HG02981 (cell line): ENCODE measurements around the gene C3orf70.
"Not testable (repeated sequence)": the region's sequence is repeated elsewhere in the genome, so short reads cannot be mapped to it uniquely, and the experiment has no call there.

Experiments
- ATAC-seq: cut with Tn5 transposase; IDR thresholded peaks from one replicate; pipeline ENCODE4 v1.9.1; 2021; ENCODE audit warnings: mild to moderate bottlenecking, moderate library complexity; ENCODE audit not compliant: unreplicated experiment

Gene C3orf70

DNA sequence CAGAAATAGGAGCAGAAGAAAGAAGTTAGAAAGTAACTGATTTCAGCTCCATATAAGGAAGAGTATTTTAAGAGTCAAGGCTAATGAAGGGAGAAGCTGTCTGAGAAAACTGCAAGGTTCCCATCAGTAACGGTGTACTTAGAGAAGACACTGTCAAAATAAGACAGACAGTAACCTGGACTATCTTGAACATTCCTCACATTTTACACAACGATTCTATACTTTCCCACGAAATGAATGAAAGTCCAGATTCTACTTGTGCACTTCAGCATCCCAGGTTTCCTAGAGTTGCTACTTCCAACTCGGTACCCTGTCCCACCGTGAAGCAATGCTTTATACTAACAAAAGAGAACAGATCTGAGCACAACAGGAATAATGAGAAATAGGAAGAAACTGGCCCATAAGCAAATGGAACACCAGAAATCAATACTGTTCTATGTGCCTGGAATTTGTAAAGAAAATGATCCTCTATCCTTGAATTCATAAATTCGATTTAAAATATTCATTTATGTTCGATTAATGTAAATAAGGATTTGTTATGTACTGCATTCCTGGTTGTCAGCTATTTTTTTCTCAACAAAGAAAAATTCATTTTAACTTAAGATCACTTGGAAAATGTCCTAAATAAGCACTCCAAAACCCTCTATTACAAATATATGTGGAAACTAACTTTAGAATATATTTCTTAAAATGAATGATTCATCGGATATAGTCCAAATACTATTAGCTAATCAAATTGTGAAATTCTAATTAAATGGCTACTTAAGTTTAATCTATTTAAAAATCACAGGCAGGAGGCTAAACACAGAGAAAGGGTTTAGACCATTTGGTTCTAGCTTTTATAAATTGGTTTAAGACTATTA, 1.5 kb downstream of the C3orf70 start:
- ATAC-seq = no peak

DNA sequence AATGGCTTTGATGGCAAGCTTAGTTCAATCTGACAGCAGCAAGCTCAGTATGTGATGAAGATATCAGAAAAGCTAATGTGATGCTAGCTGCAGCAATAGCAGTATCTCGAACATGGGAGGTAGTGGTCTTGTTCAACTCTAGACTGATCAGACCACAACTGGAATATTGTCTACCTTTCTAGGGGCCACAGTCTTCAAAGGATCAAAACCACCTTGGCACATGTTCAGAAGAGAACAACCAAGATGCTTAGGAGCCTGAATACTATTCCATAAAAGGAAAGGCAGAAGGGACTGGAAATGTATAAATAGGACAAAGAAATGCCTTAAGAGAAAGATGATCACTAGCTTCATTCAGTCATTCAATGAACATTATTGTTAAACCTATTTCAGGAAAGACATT, 2.3 kb downstream of the C3orf70 start:
- ATAC-seq = no peak

DNA sequence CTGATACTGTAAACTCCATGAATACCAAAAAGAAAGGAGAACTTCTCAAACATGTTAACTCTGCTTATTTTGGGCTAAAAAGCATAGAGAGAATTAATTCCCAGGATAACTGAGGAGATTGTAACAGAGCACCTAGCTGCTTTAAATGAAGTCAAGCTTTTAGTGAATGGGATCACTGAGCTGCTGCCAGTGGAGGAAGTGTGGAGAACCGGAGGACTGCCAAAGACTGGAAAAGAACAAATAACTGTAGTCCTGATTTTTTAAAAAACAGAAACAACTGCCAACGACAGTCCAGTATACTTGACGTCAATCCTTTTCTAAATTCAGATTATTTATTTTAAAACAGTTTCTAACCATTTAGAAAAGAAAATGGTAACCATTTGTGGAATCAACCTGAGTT, 3.3 kb downstream of the C3orf70 start:
- no peak for ATAC-seq

DNA sequence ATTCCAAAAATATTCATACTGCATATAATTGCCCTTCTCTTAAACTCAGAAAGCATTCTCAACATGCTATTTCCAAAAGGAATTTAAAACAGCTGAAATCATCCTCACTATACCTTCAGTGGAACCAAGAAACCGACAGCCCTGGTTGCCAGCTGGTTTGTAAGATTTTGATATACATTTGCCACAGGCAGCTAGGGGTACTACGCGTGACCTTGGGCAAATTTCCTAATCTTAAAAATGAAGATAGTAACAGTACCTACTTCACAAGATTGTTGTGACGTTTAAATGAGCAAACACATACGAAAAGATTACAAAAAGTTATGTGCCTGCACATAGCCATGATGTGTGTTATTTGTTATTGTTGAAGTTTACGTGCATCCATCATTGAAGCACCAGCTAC, 7.3 kb downstream of the C3orf70 start:
- ATAC-seq = no peak

DNA sequence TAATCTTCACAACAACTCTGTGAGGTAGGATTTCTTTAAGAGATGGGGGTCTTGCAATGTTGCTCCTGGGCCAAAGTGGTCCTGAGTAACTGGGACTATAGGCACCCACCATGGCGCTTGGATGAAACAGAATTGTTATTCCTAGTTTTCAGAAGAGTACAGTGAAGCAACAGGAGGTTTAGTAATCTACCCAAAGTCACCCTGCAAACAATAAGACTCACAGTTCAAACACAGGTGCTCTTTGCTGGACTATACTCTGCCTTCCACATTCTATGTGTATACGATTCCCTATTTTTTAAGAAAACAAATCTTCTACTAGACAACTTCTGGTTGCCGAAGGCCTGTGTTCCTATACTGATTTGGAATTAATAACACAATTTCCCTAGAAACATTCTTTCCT, 8.1 kb downstream of the C3orf70 start:
- ATAC-seq = no peak

DNA sequence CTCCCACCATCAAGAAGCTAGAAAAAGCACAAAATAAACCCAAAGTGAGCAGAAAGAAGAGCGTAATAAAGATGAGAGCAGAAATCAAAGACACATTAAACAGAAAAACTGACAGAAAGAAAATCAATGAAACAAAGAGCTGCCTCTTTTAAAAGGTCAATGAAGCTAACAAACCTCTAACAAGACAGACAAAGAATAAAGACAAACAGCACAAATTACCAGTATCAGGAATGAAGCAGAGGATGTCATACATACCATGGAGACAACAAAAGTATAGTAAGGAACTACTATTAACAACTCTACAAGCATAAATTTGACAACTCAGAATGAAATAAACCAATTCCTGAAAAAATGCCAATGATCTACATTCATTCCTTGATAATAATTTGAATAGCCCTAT, 15.0 kb downstream of the C3orf70 start:
- ATAC-seq = no peak

DNA sequence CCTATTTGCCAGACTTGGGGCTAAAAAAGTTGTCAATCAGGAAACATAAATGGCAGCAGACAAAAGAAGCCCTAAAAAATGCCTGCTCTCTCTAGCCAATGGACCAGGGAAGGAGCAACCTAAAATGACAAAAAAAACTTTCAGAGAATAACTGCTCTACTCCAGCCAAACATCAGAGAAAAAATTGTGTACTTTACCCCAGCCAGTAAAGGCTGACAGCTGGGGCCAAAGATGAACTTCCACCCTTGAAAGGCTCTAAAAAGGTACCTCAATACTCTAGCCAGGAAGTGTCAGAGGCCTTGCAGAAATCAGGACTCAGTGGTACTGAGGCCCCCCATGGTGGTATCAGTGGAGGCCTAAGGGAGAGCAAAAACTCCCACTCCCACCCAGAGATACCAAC, 18.4 kb downstream of the C3orf70 start:
- ATAC-seq = no peak

DNA sequence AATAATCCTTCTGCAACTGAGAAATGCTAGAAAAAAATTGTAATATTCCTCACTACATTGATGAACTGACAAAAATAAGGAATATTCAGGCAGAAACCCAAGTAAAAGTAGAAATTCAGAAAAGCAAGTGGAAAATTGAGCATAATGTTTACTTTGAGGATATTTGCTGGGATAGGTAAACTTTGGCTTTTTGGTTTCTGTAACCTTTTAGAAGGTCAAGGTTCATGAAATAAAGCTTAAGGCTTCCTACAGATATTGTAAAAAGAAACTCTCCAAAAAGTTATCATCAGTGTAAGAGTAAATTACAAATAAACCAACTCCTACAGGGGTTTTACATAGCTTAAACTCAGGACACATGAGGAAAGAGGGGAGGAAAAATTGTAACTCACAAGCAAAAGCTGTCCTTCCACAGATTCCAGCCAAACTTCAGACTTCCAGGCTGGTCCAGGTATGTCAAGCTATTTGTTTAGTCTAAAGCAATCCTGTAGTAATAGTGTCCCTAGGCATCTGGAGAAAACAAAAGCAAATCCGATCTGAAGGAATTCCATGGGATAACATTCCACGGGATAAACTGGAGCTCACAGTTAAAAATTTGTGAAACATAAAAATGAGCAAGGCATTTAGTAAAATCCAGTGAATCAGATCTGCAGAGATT, 21.1 kb downstream of the C3orf70 start:
- ATAC-seq = no peak

DNA sequence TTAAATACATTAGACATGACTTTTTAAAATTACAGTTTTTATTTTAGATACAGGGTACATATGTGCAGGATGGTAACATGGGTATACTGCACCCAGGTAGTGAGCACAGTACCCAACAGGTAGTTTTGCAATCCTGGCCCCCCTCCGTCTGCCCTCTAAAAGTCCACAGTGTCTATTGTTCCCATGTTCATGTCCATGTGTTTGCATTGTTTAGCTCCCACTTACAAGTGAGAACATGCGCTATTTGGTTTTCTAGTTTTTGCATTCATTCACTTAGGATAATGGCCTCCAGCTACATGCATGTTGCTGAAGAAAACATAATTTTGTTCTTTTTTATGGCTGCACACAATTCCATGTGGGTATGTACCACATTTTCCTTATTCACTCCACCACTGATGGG, 23.8 kb downstream of the C3orf70 start:
- no peak for ATAC-seq

DNA sequence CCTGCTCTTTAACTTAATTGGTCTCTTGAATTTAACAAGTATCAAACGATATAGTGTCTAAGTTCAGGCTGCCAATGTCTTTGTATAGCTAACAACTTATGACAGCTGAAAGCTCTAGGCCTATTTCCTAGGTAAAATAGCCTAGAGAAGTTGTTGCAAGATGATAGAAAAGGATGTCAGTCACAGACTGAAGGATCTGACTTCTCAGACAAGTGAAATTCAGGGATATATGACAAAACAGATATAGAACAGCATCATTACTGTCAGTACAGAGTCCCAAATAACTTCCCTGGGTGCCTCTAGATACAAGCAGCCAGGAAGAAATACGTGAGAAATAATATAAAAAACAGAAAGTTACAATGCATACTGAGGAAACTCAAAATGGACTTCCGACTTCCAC, 26.7 kb downstream of the C3orf70 start:
- no peak for ATAC-seq

DNA sequence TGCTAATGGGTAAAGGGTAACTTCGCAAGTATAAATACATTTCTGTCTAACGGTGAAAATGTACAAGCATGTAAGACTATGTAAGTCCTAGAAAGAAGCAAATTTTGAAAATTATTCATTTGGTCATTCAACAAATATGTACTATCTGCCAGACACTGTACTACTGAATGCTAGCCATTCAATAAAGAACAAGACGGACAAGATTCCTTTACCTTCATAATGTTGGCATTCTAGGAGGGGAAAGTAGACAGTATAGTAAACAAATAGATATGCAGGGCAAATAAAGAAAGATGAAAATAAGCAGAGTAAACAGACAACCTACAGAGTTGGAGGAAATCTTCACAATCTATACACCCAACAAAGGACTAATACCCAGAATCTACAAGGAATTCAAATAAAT, 32.7 kb downstream of the C3orf70 start:
- no peak for ATAC-seq

DNA sequence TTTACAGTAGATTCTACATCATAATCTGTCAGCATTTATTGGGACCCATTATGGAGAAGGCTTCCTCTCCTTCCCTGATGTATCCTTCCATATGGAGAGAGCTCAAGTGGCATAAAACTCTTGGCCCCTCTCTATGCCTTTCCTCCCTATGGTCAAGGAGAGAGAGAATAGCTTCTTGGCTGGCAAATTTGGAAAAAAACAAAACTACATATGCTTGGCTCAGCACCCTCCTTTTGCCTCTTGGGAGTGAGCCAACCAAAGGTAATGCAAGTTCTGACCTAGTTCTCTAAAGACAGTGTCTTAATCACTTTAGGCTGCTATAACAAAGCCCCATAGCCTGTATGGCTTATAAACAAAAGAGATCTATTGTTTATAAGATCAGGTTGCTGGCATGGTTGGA, 37.5 kb downstream of the C3orf70 start:
- no peak for ATAC-seq

DNA sequence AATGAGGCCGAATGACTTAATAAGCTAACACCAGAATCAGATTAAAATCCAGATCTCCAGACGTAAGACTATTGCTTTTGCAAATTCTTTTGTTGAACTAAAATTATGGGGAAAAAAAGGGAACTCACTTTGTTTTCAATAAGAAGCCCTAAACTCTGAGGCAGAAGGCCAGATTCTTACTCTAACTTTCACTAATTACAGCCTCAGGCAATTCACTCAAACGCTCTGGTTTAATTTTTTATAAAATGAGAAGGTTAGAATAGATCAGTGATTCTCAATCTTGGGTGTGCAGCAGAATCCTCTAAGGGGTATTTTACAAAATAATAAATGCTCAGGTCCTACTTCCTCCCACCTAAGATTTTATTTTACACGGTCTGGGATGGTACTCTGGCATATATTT, 38.1 kb downstream of the C3orf70 start:
- ATAC-seq = no peak

DNA sequence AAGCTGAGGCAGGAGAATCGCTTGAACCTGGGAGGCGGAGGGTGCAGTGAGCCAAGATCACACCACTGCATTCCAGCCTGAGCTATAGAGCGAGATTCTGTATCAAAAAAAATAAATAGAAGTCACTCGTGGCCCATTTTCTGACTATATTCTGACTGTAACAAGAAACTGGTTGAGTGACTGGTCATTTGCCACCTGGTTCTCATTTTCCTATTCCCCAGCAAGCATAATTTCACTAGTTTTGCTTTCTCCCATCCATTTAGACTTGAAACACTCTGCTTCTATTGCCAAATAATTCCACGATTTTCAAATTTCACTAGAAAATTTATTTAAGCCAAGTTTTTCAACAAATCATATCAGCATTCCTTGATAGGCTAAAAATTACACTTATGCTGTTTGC, 40.7 kb downstream of the C3orf70 start:
- no peak for ATAC-seq

DNA sequence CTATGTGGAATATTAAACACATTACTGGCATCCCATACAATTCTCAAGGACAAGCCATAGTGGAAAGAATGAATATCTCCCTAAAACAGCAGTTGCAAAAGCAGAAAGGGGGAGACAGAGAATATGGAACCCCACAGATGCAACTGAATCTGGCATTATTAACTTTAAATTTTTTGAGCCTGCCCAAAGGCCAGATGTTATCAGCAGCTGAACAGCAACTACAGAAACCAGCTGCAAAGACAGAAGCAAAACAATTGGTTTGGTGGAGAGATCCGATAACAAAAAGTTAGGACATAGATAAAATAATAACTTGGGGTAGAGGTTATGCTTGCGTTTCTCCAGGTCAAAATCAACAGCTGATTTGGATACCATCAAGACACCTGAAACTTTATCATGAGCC, 43.8 kb downstream of the C3orf70 start:
- not testable (repeated sequence) for ATAC-seq

DNA sequence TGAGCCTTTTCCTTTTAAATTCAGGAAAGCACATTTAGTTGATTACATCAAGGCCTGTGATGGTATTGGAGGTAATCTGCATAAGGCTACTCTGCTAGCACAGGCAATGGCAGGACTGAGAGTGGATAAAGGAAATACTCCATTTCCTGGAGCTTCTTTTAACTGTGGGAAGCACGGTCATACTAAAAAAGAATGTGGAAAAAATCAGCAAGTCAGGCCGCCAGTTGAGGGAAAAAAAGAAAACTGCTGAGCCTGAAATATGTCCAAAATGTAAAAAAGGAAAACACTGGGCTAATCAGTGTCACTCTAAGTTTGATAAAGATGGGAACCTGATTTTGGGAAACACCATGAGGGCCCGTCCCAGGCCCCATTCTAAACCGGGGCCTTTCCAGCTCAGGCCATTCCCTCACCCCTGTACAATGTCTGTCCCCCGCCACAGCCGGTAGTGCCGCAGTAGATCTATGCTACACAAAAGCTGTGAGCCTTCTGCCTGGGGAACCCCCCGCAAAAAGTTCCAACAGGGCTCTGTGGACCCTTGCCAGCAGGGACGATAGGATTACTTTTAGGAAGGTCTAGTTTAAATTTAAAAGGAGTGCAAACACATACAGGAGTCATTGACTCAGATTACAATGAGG, 46.5 kb downstream of the C3orf70 start:
- ATAC-seq = not testable (repeated sequence)

DNA sequence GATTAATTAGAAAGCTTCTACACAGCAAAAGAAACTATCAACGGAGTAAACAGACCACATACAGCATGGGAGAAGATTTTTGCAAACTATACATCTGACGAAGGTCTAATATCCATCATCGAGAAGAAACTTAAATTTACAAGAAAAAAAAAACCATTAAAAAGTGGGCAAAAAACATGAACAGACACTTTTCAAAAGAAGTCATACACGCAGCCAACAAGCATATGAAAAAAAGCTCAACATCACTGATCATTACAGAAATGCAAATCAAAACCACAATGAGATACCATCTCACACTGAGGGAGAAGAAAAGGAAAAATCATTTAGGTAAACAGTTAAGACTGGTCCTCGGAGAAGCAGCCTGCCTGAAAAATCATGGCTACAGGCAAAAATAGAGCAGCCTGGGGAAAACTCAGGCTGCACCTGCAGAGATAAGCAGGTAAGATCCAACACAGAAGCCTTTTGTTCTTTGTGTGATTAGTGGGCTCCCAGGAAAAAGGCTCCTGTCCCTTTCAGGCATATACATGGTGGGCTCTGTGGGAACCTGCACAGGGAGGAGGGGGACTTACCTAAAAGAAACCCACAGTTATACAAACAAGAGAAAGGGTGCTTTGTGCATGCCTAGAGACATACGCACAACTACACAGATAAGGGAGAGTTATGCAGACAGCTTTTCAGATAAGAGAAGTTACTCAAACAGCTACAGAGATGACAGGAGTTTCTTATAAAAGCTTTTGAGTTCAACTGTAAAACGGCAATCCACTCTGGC, 49.3 kb downstream of the C3orf70 start:
- ATAC-seq = no peak

DNA sequence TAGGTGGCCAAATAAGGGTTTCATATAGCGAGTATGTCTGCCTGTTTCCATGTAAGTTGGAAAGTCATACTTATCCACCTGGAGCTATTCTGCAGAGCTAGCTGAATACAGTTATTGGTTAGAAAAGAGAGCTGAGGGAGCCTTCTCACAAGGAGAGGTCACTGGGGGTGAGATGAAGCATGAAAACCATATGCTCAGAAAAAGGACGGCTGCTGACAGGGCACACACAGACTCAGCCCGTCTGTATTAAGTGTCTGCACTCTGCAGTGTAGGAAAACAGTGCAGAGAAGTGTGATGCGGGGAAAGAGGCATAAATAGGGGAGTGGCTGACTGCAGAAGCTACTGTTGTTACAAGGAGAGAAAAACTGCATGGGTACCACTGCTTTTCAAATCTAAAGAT, 58.2 kb downstream of the C3orf70 start:
- ATAC-seq = no peak

DNA sequence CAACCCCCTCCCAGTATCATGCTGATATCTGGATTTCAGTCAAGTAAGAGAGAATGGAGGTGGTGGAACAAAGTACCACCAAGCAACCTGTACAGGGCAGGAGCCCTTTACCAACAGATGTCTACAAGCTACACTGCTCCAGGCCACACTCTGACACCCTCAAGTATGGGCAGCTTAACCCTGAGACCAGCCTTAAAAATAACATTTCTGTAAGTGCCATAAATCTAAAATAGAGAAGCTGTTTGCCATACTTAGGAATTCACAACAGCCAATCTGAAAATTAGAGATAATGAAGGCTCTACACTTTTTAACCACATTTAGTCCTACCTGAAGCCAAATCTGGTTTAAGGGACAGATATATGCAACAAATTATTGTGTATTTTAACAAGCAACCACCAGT, 59.7 kb downstream of the C3orf70 start:
- ATAC-seq = no peak

DNA sequence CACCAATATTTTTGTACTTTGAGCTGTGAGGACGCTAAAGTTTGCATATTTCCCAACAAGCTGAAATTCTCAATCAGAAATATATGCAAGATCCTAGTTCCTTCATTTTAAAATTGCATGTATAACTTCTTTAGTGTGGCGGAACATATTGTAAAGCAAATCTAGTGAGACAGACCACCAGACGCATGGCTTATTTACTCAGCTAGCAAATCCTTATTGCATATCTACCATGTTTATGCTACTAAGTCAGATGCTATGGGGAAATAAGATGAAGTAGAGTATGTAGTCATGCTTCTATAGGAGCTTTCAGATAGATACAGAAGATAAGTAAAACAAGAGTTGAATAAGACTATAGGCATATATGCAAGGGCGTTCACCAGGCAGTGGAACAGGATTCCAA, 62.0 kb downstream of the C3orf70 start:
- ATAC-seq = no peak

DNA sequence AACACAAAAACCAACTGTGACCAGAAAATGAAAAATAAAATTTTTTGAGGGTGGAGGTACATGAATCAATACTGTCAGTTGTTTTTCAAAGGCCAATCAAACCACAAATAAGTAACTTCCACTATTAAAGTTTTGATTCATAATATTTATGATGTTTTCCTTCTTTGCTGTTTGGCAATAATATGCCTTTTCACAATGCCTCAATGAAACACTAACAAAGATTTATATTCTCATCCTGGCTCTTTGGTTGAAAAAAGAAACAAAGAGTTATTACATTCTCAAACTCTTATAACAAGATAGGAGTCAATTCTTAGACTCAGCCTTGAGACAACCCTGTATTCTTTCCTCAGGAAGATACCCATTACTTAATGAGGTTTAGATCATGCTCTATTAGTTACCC, 63.1 kb downstream of the C3orf70 start:
- no peak for ATAC-seq
